HG03460 (cell line): ENCODE results near the gene MAP4K4.

ENCODE experiments used
- ATAC-seq: cut with Tn5 transposase; IDR thresholded peaks from one replicate; pipeline ENCODE4 v1.9.1; 2021; ENCODE audit not compliant: unreplicated experiment

MAP4K4 gene

DNA sequence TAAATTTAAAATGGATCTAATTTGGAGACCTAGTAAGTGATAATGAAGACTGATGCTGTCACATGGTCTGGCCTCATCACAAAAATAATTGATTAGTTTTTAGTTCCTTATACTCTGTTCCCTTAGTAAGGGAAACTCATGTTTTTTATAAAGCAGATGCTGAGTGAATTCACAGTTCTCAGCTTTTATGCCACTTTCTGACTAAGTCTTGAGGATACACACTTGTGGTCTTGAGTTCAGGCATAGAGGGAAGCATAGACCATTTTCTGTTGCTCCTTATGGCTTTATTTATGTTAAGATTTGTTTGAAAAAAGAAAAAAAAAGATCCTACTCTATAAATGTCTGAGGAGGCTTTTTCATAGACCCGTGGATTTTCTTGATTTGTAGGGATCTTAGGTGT is 91.1 kb downstream of the MAP4K4 start:
- no peak for ATAC-seq

GRCh38 chr2:101788995-101789970 is 91.8 kb downstream of the MAP4K4 start:
- ATAC-seq, result no peak

GRCh38 chr2:101790416-101790815 is 92.9 kb downstream of the MAP4K4 start:
- ATAC-seq, result no peak

DNA sequence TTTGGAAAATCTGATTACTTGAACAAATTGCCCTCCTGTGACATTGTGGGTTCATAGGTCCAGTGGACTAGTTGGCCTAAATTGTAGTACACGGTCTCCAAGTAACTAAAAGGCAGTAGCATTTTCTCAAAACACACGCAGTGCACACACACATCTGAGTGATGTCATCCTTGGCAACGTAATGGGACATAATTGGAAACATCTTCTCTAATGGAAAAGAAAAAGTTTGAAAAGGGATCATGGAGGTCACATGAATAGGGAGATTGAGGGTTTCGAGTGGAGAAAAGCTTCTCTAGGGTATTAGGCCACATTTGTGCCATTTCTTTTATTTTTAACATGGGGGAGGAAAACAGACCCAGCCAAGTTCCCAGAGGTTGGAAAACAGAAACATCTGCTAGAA is 93.3 kb downstream of the MAP4K4 start:
- ATAC-seq, result no peak

GRCh38 chr2:101792208-101792607 is 94.7 kb downstream of the MAP4K4 start:
- ATAC-seq, result no peak

DNA sequence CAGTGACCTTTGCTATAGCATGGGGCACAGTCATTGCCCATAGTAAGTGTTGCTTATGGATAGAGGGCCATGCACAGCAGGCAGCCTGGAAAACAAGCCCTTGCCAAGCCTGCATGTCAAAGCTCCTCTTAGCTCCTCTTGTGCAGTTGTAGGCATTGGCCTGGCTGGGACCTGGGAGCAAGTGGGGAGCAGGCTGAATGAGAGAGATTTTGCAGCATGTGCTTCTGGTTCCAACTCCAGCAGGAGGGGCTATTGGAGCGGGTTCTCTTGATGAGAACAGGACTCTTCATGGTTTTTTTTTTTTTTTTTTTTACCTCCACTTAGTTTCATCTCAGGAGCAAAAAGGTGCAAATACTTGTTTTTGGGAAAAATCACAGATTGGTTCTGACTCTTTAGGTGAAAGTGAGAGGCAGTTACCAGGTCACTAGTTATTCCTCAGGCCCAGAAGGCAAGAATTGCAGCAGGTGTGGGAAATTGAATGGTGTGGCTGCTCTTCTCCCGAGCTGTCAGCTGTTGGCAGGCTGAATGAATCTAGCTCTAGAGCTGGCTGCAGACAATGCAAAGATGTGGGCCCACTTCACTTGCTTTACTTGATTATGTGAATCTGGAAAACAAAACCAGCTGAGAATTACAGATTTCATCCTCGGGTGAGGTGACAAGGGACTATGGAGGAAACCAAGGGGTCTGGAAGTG is 95.9 kb downstream of the MAP4K4 start:
- no peak for ATAC-seq

DNA sequence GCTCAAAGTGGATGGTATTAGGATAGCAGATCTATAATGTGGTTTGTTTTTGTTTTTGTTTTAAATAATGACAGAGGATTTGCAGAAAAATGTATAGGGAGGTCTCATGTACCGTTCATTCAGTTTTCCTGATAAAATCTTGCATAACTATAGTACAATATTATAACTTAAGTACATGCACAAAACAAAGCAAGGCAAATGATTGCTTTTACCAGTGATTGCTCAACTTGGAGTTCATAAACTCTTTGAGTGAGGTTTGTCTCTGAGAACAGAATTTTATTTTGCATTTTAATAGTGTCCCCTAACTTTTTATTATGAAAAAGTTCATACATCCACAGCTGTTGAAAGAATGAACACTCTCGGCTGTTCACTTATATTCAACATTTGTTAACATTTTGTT is 96.6 kb downstream of the MAP4K4 start:
- ATAC-seq, result no peak

DNA sequence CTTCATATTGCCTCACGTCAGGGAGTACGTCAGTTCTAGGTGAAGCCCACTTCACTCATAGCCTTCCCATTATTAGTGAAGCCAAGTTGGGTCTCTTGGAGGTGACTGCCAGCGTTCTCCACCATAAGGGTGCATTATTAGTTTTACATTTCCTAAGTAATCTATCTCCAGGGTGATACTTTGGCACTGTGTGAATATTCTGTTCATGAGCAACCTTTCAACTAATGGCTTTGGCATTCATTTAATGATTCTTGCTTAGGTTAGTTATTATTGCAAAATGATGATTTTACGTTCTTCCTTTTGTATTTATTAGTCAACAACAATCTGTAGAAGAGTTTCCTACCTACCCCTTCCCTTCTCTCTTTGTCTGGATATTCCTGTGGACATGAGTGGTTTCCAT is 97.5 kb downstream of the MAP4K4 start:
- ATAC-seq, result no peak

- no peak for ATAC-seq
Observed at GRCh38 chr2:101796825-101797600, 99.5 kb downstream of the MAP4K4 start.

- no peak for ATAC-seq
Observed at GRCh38 chr2:101801496-101801895, 104.0 kb downstream of the MAP4K4 start.

DNA sequence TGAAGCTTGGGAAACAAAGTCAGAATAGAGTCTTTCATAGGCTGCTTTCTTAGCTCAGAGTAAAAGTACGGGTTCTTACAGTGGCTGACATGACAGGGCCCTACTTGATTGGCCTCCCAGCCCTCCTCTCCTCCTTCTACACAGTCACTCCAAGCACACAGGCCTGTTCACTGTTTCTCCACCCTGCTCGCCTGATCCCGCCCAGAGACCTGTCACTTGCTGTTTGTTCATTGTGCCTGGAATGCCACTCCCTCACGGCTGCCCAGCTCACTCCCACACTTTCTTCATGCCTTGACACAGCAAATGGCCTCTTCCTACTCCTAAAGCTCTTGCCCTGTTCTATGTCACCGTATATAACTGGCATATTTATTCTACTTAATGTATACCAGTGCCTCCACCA is 104.8 kb downstream of the MAP4K4 start:
- ATAC-seq, result no peak

DNA sequence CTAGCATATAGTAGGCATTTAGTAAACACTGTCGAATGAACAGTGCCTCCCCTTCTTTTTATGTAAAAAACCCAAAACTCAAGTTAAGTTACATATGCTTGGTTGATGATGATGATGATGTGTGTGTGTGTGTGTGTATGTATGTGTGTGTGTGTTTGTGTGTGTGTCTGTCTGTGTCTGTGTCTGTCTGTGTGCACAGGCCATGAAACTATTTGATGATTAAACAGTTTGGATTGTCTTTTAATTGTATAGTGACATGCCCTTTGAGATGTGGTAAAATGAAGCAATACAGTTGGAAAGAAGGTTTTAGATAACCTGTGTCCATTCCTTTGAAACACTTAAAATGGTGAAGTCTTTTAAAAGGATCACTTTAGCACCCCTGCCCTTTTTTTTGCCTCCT is 105.6 kb downstream of the MAP4K4 start:
- ATAC-seq, result no peak

DNA sequence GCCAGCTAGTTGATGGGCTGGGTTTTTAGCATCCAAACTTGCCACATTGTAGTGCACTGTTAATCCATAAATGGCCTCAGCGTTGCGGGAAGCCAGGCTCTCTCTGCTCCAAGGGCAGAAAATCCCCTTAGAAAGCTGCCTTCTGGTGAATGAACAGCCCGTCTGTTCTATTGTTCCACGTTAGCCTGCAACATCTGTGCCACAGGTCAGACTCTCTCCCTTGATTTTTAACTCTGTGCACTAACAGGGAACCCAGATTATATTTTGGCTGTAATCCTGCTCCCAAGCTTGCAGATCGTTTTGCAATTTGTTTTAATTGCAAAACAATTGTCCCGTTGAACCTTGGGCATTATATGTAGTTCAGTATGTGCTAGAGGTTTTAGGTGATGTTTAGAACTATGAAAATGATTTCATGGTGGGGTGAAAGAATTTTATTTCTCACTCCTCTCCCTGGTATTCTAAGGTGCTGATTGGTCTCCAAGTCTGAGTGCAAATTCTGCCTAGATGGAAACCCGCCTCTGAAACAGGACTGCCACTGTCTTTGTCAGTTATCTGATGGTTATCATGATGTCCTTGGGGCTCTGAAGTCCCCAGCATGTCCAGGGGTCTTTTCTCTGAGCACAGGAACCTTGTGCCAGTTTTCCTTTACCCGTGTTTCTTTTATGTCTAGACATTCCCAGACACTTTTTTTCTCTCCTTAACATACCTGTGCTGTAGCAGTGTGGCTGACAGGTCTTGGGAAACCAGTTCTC is 106.6 kb downstream of the MAP4K4 start:
- no peak for ATAC-seq

DNA sequence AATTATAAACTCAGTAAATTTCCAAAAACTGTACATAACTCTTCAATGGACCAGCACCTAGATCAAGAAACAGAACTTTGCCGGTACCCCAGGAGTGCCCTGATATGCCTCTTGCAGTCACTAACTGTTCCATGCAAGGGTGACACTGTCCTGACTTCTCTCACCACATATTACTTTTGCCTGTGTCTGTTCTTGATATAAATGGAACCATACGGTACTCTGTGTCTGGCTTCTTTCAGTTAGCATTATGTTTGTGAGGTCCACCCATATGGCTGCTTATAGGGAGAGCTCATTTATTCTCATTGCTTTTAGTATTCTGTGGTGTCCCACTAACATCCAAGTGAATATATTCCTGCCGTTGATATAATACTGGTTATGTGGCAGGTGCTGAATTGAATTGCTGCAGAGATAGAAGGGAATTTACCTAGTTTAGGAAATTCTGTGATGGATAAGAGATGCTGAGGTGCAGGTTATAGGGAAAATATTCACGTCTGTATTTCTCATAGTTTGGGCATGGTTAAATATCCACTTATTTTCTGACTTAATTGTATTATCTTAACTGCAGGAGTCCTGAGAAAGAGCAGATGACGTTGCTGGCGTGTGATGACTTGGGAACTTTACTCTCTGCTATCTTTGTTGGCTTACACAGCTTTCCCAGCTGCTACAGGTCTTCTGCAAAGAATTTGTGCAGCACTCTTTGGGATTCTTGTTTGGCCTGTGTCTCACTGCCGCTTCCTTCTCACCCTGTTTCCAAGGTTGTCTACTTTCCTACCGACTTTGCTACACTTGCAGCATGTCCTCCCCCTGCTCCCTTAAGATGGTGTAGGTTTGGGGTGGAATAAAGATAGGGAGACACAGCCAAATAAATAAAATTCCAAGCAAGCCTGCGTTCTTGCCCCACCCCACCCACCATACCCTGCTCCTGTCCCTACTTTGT is 107.9 kb downstream of the MAP4K4 start:
- no peak for ATAC-seq

DNA sequence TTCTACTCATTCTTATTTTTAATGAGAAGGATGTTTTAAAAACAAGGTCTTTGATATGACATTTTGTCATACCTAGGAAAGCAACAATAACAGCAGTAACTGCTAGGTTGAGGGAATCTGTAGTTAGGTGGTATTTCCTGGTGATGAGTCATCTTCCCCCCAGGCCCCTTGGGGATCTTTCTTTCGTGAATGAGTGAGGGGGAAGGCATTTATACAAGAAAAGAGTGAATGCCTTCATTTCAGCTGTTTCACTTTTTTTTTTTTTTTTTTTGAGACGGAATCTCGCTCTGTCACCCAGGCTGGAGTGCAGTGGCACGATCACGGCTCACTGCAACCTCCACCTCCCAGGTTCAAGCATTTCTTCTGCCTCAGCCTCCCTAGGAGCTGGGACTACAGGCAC is 108.6 kb downstream of the MAP4K4 start:
- ATAC-seq, result no peak

DNA sequence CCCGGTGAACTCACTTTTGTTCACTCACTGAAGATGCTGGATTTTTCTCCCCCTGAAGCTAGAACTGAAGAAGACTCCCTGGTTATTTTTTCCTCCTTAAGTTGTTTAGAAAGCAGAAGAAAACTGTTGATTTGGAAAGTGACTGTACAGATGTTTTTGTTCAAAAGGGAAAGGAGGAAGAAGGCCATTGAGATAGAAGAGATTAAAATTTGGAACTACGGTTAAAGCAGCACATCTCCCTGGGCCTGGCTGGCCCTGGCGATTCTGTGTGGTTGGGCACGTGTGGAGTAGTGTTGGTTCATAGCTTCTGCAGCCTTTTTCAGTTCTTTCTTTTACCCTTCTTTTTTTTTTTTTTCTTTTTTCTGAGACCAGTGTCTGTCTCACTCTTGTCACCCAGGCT is 109.2 kb downstream of the MAP4K4 start:
- ATAC-seq, result no peak

- ATAC-seq, result no peak
Observed at GRCh38 chr2:101807242-101807641, 109.7 kb downstream of the MAP4K4 start.

DNA sequence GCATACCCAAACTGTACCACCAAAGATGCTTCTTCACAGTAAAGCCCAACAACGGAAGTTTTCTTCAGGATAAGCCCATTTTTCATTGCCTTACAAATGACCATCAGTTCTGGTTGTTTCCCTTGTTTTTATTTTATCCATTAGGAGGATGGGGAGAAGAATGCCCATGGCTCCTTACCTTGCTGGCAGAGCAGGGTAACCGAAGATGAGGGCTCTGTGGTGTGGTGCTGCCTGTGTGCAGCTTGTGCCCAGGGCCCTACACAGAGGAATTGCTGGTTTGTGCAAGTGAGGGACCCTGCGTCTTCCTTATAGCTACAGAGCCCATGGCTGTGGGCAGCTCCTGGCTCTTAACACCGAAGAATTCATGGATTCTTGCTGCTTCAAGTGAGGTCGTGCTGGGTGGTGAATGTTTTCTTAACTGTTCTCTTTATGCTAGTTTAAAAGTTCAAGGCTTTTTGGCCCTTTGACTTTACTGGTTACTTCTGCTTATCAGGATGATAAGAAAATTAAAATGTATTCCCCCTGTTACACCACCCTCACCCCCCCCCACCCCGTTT is 110.6 kb downstream of the MAP4K4 start:
- ATAC-seq, result no peak

DNA sequence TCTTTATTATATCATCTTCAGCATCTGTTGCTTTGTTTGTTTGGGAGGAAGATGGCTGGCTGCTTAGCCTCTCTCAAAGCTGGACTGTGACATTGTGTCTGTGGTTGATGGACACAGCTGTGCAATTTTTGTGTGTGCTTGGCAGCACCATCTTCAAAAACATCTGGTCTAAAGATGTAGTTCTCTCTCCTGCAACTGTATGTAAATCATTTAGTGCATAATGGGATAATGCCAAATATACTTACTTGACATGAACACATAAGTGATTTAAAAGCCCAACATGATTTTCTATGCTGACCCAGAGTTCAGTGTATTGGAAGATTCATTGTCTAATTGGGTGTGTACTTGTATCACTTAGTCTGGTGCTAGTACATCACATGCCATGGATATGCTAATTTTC is 112.2 kb downstream of the MAP4K4 start:
- no peak for ATAC-seq
